Endodermal cell (in vitro differentiated cells): ENCODE data around the gene TP53INP2. TPM values are rescaled to one million over a fixed set of nuclear protein-coding genes. Genes with fewer than 3 reads are reported as not detected.

Experiments
- DNase-seq: peaks from one replicate; pipeline ENCODE4 v3.0.0-alpha.2; 2017
- H3K27ac ChIP-seq: 2 replicates; pipeline ENCODE4 v1.5.1; 2013; ENCODE audit warnings: mild to moderate bottlenecking, low read depth, low read length, moderate library complexity
- H3K27me3 ChIP-seq: 2 replicates; pipeline ENCODE4 v1.6.1; 2013; ENCODE audit warnings: mild to moderate bottlenecking, low read length, moderate library complexity; ENCODE audit not compliant: insufficient read depth, control insufficient read depth, poor library complexity, severe bottlenecking
- H3K36me3 ChIP-seq: 2 replicates; pipeline ENCODE4 v1.7.0; 2013; ENCODE audit warnings: mild to moderate bottlenecking, low read length, moderate library complexity; ENCODE audit not compliant: control insufficient read depth, insufficient read depth
- H3K4me1 ChIP-seq: one replicate; pipeline ENCODE4 v1.7.0; 2013; ENCODE audit warnings: low read length; ENCODE audit not compliant: control insufficient read depth, insufficient read depth
- H3K4me3 ChIP-seq: 2 replicates; pipeline ENCODE4 v1.5.1; 2013; ENCODE audit warnings: mild to moderate bottlenecking, low read length, moderate library complexity
- H3K9ac ChIP-seq: 2 replicates; pipeline ENCODE4 v1.6.1; 2013; ENCODE audit warnings: mild to moderate bottlenecking, low read length, moderate library complexity; ENCODE audit not compliant: poor library complexity, severe bottlenecking; ENCODE audit errors: extremely low read depth
- H3K9me3 ChIP-seq: 2 replicates; pipeline ENCODE4 v1.6.1; 2013; ENCODE audit warnings: mild to moderate bottlenecking, low read length, moderate library complexity; ENCODE audit not compliant: control insufficient read depth
- H3K27ac Mint-ChIP-seq: 2 replicates; pipeline ENCODE4 v1.8.0; 2020; ENCODE audit warnings: mixed read lengths
- H3K27me3 Mint-ChIP-seq: 2 replicates; pipeline ENCODE4 v1.8.0; 2021; ENCODE audit warnings: mild to moderate bottlenecking, mixed read lengths; ENCODE audit not compliant: insufficient read depth
- H3K36me3 Mint-ChIP-seq: 2 replicates; pipeline ENCODE4 v1.8.0; 2020; ENCODE audit warnings: low read depth, mixed read lengths
- H3K4me1 Mint-ChIP-seq: 2 replicates; pipeline ENCODE4 v1.8.0; 2020; ENCODE audit warnings: mixed read lengths
- H3K4me3 Mint-ChIP-seq: 2 replicates; pipeline ENCODE4 v1.8.0; 2020; ENCODE audit warnings: mild to moderate bottlenecking, moderate library complexity, mixed read lengths
- H3K9me3 Mint-ChIP-seq: 2 replicates; pipeline ENCODE4 v1.8.0; 2020; ENCODE audit warnings: mild to moderate bottlenecking, mixed read lengths
- CTCF ChIP-seq: fragments of 200-600 bp; sonication (generic); conservative IDR thresholded peaks from 2 replicates; pipeline ENCODE4 v1.5.0; 2021; ENCODE audit warnings: antibody characterized with exemption, mild to moderate bottlenecking
- WGBS, 2 experiments: methylation state at CpG; one replicate each; pipeline versions ENCODE4 v1.1.5 to v1.1.7; 2013; ENCODE audit warnings: missing lambda C conversion rate in 2 of 2, mixed read lengths in 1 of 2; ENCODE audit not compliant: insufficient coverage in 1 of 2, insufficient read length in 1 of 2; 5-methylcytosine and 5-hydroxymethylcytosine counted together
- total RNA-seq, 2 donors: library from RNA; stranded (reverse); fragmentation: NEBNext Ultra II Directional in 1 of 2; extraction: Animal tissue kit (Norgen Biotek cat#: 25700) in 1 of 2; gene quantifications; 2 replicates in 1 of 2; 3 replicates in 1 of 2; pipeline ENCODE4 v1.2.1, GENCODE V29; 2021

The TP53INP2 gene
- total RNA-seq, 2 donors from 2014 or later: 7.0 to 20.2 TPM

- Histone ChIP-seq H3K27ac (no peak overlapping the region), H3K36me3 (no peaks in the 10 kb centered on the region), H3K27me3 (no peaks in the 10 kb centered on the region), H3K9ac (no peak overlapping the region), H3K4me1 (no peaks in the 10 kb centered on the region), H3K9me3 (no peaks in the 10 kb centered on the region), H3K4me3 (no peak overlapping the region)
- TF ChIP-seq CTCF: no peak
- Mint-ChIP-seq H3K4me1 (peaks cover 6% of the 10 kb centered on the region), H3K36me3 (no peaks in the 10 kb centered on the region), H3K9me3 (no peaks in the 10 kb centered on the region), H3K27ac (no peak overlapping the region), H3K27me3 (peaks cover 2% of the 10 kb centered on the region), H3K4me3 (no peak overlapping the region)
- no peak for DNase-seq
These were observed 23.5 kb upstream of the TP53INP2 start for GRCh38 chr20:34680586-34681175.

- Mint-ChIP-seq H3K4me3 (no peak overlapping the region), H3K27me3 (peaks cover 2% of the 10 kb centered on the region)
These were observed 20.5 kb upstream of the TP53INP2 start for GRCh38 chr20:34683667-34684066.

GRCh38 chr20:34689486-34689885 is 14.7 kb upstream of the TP53INP2 start:
- H3K27ac ChIP-seq: no peak overlapping the region
- H3K27ac Mint-ChIP-seq: no peak overlapping the region
- no peaks in the 10 kb centered on the region for H3K9me3 Mint-ChIP-seq
- H3K4me3 Mint-ChIP-seq: no peak overlapping the region
- no peaks in the 10 kb centered on the region for H3K36me3 Mint-ChIP-seq
- 86 to 89% methylated on average over 1 to 2 of the region's 2 CpGs for WGBS, 2 experiments
- H3K4me1 Mint-ChIP-seq: no peaks in the 10 kb centered on the region
- no peak for TF ChIP-seq CTCF
- no peak overlapping the region for H3K9ac ChIP-seq
- H3K27me3 Mint-ChIP-seq: peaks cover 2% of the 10 kb centered on the region
- no peaks in the 10 kb centered on the region for H3K4me1 ChIP-seq
- DNase-seq: no peak
- H3K36me3 ChIP-seq: no peaks in the 10 kb centered on the region
- no peaks in the 10 kb centered on the region for H3K27me3 ChIP-seq
- no peaks in the 10 kb centered on the region for H3K9me3 ChIP-seq
- H3K4me3 ChIP-seq: no peak overlapping the region

More at GRCh38 chr20:34683667-34684066, 20.5 kb upstream of the TP53INP2 start:
- Mint-ChIP-seq H3K9me3 (no peaks in the 10 kb centered on the region), H3K27ac (no peak overlapping the region), H3K4me1 (no peaks in the 10 kb centered on the region), H3K36me3 (no peaks in the 10 kb centered on the region)
- DNase-seq: no peak
- Histone ChIP-seq H3K27me3 (no peaks in the 10 kb centered on the region), H3K36me3 (no peaks in the 10 kb centered on the region), H3K9ac (no peak overlapping the region), H3K27ac (no peak overlapping the region), H3K4me1 (no peaks in the 10 kb centered on the region), H3K4me3 (no peak overlapping the region), H3K9me3 (no peaks in the 10 kb centered on the region)
- 96 to 100% methylated on average over 1 to 3 of the region's 3 CpGs for WGBS, 2 experiments
- TF ChIP-seq CTCF: no peak
